ENCODE data around the gene RASGEF1C. TPM values are rescaled to one million over a fixed set of nuclear protein-coding genes. Genes with fewer than 3 reads are reported as not detected.

The RASGEF1C gene
- total and polyA plus RNA-seq, 4 donors: 0.09 to 0.10 TPM; not detected in 2

GRCh38 chr5:180193749-180194375 lies 15.1 kb downstream of the RASGEF1C start:
- no peaks in the 10 kb centered on the region for H3K36me3 ChIP-seq (ENCODE audit: control insufficient read depth in 4 of 4, insufficient read depth in 3 of 4, low read depth in 1 of 4, low read length in 3 of 4)
- H3K27ac ChIP-seq (ENCODE audit: low read depth in 1 of 2, low read length in 2 of 2): no peak overlapping the region
- no peak for DNase-seq (ENCODE audit: low spot score)
- H3K27me3 ChIP-seq (ENCODE audit: control insufficient read depth in 4 of 4, insufficient read depth in 4 of 4, low read length in 3 of 4): peaks cover 0 to 3% (median 0%) of the 10 kb centered on the region in 4 donors
- H3K4me1 ChIP-seq (ENCODE audit: control insufficient read depth in 4 of 4, insufficient read depth in 4 of 4, low read length in 3 of 4): no peaks in the 10 kb centered on the region
- WGBS: 94% methylated on average over 24 of the region's 24 CpGs
- TF ChIP-seq SP1 (IDR thresholded peaks at IDR 0.05): no peak
- no peak overlapping the region for H3K4me3 ChIP-seq (ENCODE audit: low read depth in 1 of 3, low read length in 3 of 3)
- H3K9ac ChIP-seq (ENCODE audit: low read depth in 1 of 2, low read length in 2 of 2): no peak overlapping the region
- H3K9me3 ChIP-seq (ENCODE audit: control insufficient read depth in 4 of 4, low read length in 3 of 4): peaks cover 3 to 5% (median 4%) of the 10 kb centered on the region in 4 donors

DNA sequence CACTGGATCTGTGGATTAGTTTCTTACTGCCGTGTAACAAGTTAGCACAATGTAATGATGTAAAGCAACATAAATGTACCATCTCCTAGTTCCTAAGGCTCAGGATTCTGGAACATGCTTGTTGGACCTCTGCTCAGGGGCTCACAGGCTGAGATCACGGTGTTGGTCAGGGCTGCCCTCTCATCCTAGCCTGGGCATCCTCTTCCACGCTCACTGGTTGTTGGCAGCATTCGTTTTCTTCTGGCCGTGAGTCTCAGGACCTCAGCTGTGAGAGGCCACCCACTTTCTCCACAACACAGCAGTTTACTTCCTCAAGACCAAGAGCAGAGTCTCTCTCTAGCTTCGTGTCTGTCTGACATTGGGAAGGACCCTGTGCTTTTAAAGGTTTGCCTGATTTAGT lies 17.3 kb downstream of the RASGEF1C start:
- H3K4me1 ChIP-seq (ENCODE audit: control insufficient read depth in 4 of 4, insufficient read depth in 4 of 4, low read length in 3 of 4): no peaks in the 10 kb centered on the region
- peaks cover 3 to 8% (median 5%) of the 10 kb centered on the region in 4 donors for H3K9me3 ChIP-seq (ENCODE audit: control insufficient read depth in 4 of 4, low read length in 3 of 4)
- no peaks in the 10 kb centered on the region for H3K27me3 ChIP-seq (ENCODE audit: control insufficient read depth in 4 of 4, insufficient read depth in 4 of 4, low read length in 3 of 4)
- H3K4me3 ChIP-seq (ENCODE audit: low read depth in 1 of 3, low read length in 3 of 3): no peak overlapping the region
- H3K27ac ChIP-seq (ENCODE audit: low read depth in 1 of 2, low read length in 2 of 2): no peak overlapping the region
- H3K36me3 ChIP-seq (ENCODE audit: control insufficient read depth in 4 of 4, insufficient read depth in 3 of 4, low read depth in 1 of 4, low read length in 3 of 4): no peaks in the 10 kb centered on the region
- no peak for DNase-seq (ENCODE audit: low spot score)
- TF ChIP-seq CTCF (IDR thresholded peaks at IDR 0.05; ENCODE audit: low read depth, low read length, missing input control): no peak
- TF ChIP-seq FOXA1 (IDR thresholded peaks at IDR 0.05): no peak
- TF ChIP-seq, protein P1, sequence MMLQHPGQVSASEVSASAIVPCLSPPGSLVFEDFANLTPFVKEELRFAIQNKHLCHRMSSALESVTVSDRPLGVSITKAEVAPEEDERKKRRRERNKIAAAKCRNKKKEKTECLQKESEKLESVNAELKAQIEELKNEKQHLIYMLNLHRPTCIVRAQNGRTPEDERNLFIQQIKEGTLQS (IDR thresholded peaks at IDR 0.05): no peak
- no peak for TF ChIP-seq FOXA2 (IDR thresholded peaks at IDR 0.05)
- TF ChIP-seq SP1 (IDR thresholded peaks at IDR 0.05): no peak
- no peak for TF ChIP-seq TAF1 (conservative IDR thresholded peaks at IDR 0.05)
- TF ChIP-seq, protein P2, sequence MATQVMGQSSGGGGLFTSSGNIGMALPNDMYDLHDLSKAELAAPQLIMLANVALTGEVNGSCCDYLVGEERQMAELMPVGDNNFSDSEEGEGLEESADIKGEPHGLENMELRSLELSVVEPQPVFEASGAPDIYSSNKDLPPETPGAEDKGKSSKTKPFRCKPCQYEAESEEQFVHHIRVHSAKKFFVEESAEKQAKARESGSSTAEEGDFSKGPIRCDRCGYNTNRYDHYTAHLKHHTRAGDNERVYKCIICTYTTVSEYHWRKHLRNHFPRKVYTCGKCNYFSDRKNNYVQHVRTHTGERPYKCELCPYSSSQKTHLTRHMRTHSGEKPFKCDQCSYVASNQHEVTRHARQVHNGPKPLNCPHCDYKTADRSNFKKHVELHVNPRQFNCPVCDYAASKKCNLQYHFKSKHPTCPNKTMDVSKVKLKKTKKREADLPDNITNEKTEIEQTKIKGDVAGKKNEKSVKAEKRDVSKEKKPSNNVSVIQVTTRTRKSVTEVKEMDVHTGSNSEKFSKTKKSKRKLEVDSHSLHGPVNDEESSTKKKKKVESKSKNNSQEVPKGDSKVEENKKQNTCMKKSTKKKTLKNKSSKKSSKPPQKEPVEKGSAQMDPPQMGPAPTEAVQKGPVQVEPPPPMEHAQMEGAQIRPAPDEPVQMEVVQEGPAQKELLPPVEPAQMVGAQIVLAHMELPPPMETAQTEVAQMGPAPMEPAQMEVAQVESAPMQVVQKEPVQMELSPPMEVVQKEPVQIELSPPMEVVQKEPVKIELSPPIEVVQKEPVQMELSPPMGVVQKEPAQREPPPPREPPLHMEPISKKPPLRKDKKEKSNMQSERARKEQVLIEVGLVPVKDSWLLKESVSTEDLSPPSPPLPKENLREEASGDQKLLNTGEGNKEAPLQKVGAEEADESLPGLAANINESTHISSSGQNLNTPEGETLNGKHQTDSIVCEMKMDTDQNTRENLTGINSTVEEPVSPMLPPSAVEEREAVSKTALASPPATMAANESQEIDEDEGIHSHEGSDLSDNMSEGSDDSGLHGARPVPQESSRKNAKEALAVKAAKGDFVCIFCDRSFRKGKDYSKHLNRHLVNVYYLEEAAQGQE (IDR thresholded peaks at IDR 0.05): no peak
- TF ChIP-seq NR2F2 (IDR thresholded peaks at IDR 0.05): no peak
- no peak for TF ChIP-seq HNF4A (conservative IDR thresholded peaks at IDR 0.05)
- TF ChIP-seq RAD21 (IDR thresholded peaks at IDR 0.05): no peak
- TF ChIP-seq RXRA (IDR thresholded peaks at IDR 0.05): no peak
- TF ChIP-seq YY1 (IDR thresholded peaks at IDR 0.05): no peak
- TF ChIP-seq GABPA (IDR thresholded peaks at IDR 0.05 in 1 of 2, conservative IDR thresholded peaks at IDR 0.05 in 1 of 2): no peak
- no peak for TF ChIP-seq EGR1 (IDR thresholded peaks at IDR 0.05; ENCODE audit: low read depth in 2 of 2)
- no peak for TF ChIP-seq JUND (IDR thresholded peaks at IDR 0.05)
- H3K9ac ChIP-seq (ENCODE audit: low read depth in 1 of 2, low read length in 2 of 2): no peak overlapping the region
- WGBS: 78% methylated on average over 6 of the region's 6 CpGs

All from liver (tissue), 9 donors.